H54 (cell line): Measurements from ENCODE around the gene MRPS35.

Source experiments
- DNase-seq: peaks from one replicate; pipeline ENCODE4 v3.0.0; 2011; ENCODE audit warnings: low spot score, mixed read lengths; ENCODE audit not compliant: insufficient read length
- FAIRE-seq: peaks from 3 replicates; lab custom pipeline; 2011; peaks lifted over from hg19 to GRCh38; lab: Jason Lieb, UNC
- POLR2A ChIP-seq: IDR thresholded peaks from 2 replicates; pipeline ENCODE4 v1.6.1; 2011; ENCODE audit warnings: low read depth, mild to moderate bottlenecking, low read length

Gene MRPS35

DNA sequence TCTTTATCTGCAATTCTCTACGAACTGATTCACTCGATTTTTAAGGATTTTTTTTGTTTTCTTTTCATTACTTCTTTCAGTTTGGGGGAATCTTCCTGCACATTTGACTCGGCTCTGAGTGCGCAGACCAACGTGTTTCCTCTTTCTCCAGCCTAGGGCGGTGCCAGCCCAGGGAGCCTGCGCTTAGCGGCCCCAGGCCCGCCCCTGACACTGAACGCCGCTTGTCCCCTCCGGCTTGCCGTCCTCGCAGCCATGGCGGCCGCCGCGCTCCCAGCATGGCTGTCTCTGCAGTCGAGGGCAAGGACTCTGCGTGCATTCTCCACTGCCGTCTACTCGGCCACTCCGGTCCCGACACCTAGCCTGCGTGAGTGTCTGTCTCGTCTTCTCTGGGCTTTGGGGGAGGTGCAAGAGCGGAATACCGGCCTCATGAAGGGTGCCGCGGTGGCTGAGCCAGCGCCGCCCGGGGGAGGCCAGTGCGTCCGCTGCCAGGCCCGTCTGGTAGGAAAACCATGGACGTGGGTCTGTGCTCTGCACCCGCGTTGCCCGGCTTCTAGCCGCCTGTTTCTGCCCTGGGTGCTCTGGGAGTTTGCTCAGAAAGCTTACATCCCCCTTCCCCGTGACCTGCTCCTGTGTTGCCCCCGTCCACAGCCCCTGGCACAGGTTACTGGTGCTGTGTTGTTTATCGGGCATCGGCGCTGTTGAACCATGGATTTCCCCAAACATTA lies at the start of gene MRPS35:
Gene MRPS35 (plus strand): TSS at position 241 of the 725 bp plus-strand sequence. CDS start 12 bp downstream, at position 253.
- TF ChIP-seq POLR2A = peak; percentile 97
- no peak for FAIRE-seq
- DNase-seq = peak; percentile 78

DNA sequence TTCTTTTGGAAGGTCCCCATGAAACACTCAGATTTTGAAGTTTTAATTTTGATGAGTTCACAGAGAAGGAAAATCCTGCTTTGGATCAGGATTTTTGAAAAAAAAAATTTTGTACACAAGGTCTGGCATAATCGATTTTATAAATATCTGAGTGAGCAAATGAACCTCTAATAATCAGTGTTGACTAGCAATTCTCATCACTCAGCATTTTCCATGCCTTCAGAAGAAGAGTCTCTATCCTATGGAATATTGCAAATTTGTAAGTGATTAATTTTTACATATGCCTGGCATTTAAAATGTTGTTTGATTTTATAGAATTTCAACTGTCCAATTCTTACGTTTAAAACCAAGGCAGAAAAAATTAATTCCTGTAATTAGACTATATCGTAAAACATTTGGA lies 44.9 kb upstream of the MRPS35 start:
- no peak for DNase-seq
- no peak for FAIRE-seq
- TF ChIP-seq POLR2A = no peak

DNA sequence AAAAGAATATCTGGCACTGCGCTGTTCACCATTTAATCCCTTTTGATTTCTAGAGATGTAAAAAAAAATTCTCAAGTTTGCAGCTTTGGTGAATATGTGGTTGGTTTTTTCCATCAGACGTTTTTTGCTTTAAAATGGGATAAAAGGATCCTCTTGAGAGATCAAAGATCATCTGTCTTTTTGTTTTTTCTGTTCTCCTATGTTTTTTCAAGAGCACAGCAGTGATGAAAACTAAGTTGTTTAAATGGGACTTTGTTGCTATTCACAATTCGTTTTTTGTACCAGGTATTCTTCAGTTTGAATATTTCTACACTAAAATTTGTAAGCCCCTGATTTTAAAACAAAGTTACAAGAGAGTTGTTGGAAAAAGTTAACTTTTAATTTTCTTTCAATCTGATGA lies 44.1 kb upstream of the MRPS35 start:
- TF ChIP-seq POLR2A = no peak
- FAIRE-seq (no peak), DNase-seq (no peak)

DNA sequence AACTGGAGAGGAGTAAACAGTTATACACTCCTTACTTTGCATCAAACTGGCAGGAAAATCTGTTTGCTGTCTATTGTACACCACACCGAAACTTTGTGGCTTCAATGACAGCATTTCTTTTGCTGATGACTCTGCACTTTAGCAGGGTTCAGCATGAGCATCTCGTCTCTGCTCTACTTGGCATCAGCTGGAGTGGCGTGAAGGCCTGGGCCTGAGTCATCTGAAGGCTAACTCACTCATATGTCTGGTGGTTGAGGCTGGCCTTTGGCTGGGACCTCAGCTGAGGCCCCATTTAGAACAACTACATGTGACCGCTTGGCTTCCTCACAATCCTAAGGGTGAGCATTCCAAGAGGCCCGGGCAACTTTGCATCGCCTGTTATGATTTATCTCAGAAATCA lies 43.1 kb upstream of the MRPS35 start:
- FAIRE-seq = no peak
- peak; percentile 6 for DNase-seq
- no peak for TF ChIP-seq POLR2A

DNA sequence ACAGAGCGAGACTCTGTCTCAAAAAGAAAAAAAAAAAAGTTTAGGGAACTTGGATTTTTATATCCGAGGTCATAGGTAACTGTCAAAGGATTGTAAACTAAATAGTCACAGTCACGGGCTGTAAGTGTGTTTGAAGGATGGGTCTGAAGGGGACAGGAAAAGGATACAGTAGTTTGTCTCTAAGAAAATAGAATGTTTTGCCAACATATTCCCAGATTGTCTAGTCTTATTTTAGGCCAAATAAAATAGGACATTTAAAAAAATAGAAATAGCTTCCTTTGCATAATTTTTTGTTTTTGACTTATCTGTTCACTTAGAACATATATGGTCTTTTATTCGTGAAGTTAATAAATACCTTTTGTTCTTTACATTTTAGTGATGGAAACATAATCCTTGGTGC lies 38.6 kb upstream of the MRPS35 start:
- no peak for TF ChIP-seq POLR2A
- FAIRE-seq = no peak
- DNase-seq = no peak

DNA sequence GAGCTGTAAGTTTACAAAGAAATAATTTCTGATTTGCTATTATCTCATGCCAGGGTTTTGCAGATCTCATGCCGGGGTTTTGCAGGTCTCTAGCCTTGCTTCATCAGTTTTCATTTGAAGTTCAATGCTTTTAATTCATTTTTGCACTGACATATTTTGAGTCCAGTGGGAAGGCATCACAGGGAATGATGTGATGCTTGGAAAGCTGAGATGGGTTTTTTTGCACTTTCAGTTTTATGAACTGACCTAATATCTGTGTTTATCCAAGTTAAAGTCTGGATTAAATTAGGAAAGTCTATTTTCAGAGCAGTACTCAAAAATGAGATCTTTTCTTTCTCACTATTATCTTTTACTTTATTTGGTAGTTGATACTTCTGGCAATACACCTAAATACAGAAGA lies 38.0 kb upstream of the MRPS35 start:
- FAIRE-seq (no peak), DNase-seq (no peak)
- TF ChIP-seq POLR2A = no peak

DNA sequence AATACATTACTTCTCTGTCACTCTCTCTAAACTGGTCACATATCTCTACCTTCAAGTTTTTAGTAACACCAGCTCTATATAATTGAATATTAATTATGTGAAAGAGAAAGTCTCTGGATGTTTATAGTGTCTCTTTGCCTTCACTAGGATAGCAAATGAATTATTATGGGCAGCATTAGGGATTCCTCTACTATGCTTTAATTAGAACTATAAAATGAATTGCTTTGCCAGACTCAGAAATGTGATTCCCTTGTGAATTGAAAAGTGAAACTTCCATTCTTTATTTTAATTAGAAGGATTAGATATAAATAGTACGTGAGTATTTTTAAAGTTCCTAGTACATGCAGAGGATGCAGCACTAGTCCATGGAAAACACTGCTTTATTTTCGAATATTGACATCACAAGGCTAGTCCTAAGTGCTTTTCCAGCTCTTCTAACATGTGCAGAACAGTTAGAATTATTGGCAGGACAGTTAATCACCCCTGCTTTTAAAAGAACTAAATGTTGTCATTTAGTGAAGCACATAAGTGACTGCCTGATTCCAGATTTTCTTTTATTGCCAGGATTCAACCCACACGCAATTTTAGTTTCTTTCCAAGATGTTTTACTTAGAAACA lies 37.4 kb upstream of the MRPS35 start:
- no peak for DNase-seq
- FAIRE-seq = no peak
- TF ChIP-seq POLR2A = no peak

DNA sequence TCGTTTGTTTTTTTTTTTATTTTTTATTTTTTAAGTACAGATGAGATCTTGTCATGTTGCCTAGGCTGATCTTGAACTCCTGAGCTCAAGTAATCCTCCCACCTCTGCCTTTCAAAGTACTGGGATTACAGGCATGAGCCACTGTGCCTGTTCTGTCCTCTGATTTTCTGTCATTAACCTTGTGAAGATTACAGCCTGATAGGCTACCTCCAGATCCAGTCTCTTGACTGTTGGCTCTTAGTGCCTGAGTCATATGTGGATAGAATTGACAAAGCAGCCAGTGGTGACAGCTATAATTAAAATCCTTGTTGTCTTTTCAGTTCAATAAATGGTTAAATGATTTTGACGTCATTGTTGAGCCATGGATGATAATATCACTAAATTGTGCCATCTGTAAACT lies 35.6 kb upstream of the MRPS35 start:
- TF ChIP-seq POLR2A = no peak
- DNase-seq (no peak), FAIRE-seq (peak; percentile 36)

DNA sequence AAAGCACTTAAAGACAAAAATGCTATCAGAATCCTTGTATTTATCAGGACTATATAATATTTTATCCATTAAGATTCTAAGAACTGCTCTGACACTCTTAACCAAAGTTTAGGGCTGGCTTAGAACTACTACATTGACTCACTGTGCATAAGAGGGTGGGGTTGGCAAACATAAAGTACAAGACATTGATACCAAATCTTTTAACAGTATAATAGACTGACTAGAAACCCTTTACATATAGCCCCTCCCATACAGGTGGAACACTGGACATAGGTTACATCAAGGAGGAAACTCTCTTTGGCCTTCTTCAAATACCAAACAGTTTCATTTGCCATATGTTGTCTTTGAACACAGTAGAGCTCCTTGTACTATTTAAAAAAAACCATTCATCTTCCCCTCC lies 30.0 kb upstream of the MRPS35 start:
- TF ChIP-seq POLR2A = no peak
- DNase-seq (no peak), FAIRE-seq (no peak)

DNA sequence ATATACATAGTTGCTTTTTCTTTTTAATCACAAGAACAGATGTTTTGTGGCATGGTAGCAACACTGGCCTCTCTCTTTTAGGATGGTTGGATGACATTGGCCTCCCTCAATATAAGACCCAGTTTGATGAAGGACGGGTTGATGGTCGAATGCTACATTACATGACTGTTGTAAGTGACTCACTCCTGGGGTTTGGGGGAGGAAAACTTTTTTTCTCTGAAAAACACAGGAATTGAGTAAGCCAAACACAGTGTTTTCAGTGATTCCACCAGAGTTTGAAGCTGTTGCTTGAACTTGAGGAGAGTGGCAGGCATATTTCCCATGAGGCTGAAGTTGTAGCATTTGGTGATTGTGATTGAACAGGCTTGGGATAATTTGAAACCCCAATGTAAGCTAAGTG lies 28.1 kb upstream of the MRPS35 start:
- FAIRE-seq (no peak), DNase-seq (no peak)
- TF ChIP-seq POLR2A = no peak

DNA sequence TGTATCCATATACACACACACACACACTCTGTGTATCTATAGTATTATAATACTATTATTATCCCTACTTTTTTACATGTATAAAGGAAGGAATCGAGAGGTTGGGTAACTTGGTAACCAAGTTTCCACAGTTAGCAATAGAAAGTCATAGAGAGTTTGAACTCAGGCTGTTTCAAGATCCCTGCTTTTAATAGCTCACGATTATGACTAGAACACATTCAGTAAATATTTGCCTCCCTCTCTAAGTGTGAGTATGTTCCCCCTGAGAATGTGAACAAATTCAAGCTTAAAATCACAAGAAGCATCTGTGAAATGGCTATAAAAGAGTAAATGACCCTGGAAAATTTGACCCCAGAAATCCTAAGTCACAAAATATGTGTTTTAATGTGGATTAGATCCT lies 25.4 kb upstream of the MRPS35 start:
- no peak for DNase-seq
- no peak for TF ChIP-seq POLR2A
- no peak for FAIRE-seq

DNA sequence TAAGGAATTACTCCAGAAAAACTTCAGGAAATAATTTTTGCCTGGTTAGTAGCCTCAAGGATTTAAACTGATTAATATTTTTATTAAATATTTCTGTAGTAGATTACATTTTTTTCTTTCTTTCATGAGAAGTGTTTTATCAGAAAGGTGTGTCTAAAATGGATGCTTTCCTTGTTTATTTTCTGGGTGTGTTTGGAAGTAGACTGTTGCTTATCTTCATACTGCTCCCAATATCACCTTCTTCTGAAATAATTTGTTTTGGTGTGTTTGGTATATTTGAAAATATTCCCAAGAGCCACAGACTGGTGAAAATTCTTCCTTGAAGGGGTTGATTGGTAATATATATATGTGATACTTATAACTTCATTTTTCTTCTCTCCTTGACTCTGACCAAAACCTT lies 24.5 kb upstream of the MRPS35 start:
- no peak for DNase-seq
- TF ChIP-seq POLR2A = no peak
- FAIRE-seq = no peak

DNA sequence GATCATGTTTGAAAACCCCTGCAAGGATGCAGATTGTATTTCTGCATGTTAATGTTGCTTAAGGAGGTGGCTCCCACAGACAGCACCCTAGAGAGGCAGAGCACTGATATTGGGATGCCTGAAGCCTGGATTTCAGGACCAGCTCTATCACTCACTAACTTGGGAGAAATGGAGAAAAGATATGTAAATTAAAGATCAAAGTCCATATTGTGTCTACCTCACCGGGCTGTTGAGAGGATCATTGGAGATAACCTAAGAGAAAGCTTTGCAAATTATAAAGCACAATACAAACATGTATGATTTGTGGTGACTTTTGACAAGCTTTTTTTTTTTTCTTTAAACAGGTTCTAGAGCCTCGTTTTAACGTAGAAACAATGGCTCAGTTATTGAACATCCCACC lies 22.0 kb upstream of the MRPS35 start:
- no peak for DNase-seq
- no peak for FAIRE-seq
- TF ChIP-seq POLR2A = no peak

DNA sequence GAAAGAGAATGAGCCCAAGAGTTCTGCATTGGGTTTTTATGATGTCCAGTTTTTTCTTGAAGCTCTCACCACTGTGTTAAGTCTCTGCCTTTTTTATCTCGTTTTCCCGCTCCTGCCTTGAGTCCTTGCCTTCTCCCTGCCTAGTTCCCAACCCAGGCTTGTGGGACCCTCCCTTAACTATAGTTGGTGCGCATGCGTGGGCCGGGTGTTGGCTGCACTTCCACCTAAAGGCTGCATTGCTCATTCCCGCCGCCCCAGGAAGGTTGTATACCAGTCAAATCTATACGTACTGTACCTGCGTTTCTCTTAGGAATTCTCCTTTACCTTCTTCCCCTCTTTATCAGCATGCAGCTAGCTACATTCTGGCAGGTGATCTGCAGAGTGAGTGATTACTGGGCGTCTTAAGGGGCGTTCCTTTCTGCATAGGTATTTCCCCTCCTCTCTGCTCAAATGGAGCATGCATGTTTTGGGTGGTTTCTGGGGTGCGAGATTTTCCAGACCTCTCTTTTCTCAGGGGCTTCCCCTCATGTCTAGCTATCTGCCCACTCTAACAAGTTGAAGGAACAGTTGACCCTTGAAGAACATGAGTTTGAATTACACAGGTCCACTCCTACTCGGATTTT lies 21.0 kb upstream of the MRPS35 start:
- DNase-seq (no peak), FAIRE-seq (no peak)

More for the DNA sequence above, 21.0 kb upstream of the MRPS35 start:
- no peak for TF ChIP-seq POLR2A
